Stimulated activated CD4-positive, alpha-beta T cell treated with anti-CD3 and anti-CD28 coated beads, TNF-alpha, amount 100 ng/mL, for 24 hours (primary cell): ENCODE results near the gene ACTL8.

Experiments used
- DNase-seq, 3 experiments: peaks; one replicate each; pipeline ENCODE4 v3.0.0-alpha.2; 2020; ENCODE audit warnings: low read depth in 3 of 3

Gene ACTL8

DNA sequence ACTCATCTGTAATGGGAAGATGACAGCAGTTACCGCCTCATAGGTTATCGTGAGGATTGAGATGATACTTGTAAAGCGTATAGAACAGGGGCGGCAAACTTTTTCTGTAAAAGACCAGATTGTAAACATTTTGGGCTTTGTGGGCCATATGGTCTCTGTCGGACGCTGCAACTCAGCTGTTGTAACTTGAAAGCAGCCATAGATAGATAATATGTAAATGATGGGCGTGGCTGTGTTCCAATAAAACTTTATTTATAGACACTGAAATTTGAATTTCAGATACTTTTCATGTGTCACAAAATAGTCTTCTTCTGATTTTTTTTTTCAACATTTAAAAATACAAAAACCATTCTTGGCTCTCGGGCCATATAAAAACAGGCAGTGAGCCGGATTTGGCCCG is 15.8 kb downstream of the ACTL8 start:
- DNase-seq: no peak

DNA sequence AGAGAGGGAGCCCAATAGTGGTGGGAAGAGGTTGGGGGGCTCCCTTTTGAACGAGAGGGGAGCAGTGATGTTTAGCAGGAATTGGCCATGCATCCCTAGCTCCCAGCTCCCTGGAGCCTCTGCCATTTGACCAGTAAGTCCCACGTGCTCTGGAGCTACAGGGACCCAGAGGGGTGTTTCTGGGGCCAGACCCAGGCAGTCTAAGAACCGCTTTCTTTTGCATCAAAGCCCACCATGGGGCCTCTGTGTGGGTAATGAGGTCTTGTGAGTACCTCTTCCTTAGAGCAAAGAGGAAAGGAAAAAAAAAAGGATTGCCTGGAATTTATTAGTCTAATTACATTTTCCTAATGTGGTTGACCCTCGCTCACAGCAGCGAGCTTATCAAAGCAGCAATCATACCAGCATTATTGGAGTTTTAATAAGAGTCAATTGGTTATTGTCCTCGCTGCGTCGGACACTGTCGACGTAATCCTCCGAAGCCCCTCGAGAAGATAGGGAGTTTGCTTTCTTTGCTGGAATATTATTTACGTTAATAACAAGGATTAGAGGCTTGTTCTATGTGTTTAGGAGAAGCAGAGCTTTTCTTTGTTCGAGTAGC is 17.6 kb downstream of the ACTL8 start:
- DNase-seq: no peak

DNA sequence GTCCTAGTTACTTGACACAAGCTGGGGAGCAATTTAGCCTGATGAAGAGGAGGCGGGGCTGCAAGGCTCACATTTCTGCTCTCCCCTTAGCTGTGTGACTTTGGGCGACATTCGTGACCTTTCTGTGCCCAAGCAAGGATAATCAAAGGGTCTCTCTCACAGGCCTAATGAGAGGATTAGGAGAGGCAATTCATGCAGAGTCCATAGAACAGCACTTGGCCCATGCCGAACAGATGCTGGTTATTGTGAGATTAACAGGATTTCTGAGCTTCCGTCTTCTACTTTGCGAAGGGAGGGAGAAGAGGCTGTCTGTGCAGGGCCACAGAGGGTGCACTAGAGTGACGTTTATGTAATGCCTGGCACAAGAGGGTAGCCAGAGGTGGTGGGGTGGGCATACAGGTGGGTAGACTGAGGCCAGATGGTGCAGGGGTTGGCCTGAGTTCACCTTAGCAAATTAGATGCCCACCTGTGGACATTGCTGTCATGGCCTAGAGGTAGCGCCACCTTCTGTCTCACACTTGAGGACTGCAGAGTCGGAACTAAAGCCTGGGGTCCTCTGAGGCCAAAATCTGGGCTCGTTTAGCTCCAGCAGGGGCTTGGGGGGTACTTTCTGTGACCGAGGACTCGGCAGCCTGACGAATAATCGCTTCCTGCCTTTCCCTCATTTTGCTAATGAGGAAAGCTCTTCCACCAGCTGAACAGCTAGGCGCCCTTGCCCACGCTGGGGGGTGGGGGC is 18.6 kb downstream of the ACTL8 start:
- no peak for DNase-seq

DNA sequence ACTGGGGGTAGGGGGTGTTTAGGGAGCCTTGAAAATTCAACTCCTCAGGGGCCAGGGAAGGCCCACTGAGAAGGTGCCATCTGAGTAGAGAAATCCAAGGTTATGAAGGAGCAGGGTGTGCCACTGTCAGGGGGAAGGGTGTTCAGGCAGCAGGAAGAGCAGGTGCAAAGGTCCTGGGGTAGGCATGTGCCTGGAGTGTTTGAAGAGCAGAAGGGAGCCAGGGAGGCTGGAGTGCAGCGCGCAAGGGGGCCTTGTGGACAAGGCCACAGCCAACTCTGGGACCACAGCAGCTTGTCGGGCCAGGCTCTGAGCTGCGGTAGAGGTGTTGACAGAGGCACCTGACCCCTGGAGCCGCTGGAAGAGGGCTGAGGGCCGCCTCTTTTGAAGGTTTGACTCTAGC is 19.3 kb downstream of the ACTL8 start:
- DNase-seq: no peak

DNA sequence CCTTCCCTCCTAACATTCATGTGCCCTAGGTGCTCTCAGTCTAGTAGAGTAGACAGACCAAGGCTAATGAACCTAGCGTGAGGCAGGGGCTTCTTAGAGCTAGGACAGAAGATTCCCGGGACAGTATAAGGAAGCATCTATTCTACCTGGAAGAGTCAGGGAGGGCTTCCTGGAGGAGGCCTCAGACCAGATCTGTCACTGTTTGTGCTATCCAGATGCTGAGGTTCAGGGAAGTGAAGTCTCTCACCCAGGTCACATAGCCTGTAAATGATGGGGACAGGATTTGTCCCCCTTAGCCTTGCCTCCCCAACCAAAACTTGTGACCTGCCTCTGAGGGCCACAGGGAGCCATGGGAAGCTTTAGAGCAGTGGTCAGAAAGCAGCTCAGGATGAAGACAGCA is 20.7 kb downstream of the ACTL8 start:
- DNase-seq: no peak

DNA sequence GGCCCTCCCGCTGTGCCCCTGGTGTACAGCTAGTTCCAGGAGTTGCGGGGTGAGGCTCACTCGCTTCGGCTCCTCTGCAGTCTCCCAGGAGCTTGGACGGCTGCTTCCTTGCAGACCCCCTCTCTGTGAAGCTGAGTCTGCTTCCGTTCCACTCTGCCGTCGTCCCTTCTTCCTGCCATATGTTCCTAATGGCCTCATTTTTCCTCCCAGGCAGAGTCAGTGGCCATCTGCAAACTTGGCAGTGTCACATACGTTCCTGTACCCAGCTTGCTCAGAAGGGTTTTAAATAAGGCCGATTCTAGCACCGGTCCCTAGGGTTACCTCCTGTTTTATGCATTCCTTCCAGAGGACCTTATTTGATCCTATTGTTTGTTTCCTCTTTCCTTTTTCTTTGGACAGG is 21.3 kb downstream of the ACTL8 start:
- no peak for DNase-seq

DNA sequence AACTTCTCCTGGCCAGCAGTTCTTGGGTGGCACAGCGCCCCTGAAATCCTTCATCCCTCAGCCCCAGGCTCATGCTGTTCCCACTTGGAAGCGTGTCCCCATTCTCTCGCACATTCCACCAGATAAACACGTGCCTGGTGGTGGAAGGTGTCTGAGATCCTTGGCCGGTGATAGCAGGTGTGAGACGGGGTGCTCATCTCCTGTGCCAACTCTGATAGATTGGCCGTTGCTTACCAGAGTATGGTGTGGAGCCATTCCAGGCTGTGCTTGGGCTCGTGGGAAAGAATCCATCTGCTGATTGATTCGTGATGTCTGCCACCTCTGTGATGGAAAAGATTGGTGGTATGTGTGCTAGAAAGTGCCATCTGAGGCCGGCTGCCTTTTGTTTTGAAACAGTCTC is 22.2 kb downstream of the ACTL8 start:
- no peak for DNase-seq

DNA sequence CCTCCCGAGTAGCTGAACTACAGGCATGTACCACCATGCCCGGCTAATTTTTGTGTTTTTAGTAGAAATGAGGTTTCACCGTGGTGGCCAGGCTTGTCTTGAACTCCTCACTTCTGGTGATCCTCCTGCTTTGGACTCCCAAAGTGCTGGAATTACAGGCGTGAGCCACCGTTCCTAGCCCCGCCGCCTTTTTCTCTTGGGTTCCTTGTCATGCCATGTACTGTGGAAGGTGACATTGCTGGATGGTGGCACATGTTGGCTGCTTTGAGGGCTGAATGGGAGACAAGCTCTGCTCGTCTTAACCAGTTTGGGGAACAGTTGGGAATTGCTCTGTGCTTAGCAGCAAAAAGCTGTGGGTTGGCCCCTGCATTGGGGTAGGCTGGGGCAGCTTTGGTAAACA is 22.7 kb downstream of the ACTL8 start:
- DNase-seq: no peak

DNA sequence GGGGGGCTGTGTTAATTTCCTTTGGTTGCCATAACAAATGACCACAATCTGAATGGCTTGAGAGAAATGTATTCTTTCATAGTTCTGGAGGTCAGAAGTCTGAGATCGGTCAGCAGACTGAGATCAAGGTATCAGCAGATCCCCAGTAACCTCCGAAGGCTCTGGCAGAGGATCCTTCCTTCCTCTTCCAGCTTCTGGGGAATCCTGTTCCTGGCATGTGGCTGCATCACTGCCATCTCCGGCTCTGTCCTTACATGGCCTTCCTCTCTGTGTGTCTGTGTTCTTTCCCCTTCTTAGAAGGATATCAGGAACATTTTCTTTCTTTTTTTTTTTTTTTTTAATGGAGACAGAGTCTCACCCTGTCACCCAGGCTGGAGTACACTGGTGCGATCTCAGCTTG is 25.8 kb downstream of the ACTL8 start:
- no peak for DNase-seq

DNA sequence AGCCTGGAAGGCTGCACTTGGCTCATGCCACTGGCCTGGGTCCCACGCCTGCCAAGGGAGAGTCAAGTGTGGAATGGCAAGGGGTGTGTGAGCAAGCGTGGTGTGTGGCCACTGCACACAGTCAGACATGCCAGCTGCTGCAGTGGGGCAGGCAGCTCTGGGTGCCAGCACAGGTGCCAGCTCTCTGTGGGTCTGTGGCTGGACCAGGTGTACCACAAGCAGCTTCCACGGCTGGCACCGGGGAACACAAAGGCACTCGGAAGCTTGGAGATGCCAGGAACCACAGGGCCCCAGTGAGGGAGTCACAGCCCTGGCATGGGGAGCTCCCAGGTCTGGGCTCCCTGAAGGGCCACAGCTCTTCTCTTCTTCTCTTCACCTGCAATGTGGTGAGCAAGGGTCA is 34.8 kb downstream of the ACTL8 start:
- DNase-seq: no peak

DNA sequence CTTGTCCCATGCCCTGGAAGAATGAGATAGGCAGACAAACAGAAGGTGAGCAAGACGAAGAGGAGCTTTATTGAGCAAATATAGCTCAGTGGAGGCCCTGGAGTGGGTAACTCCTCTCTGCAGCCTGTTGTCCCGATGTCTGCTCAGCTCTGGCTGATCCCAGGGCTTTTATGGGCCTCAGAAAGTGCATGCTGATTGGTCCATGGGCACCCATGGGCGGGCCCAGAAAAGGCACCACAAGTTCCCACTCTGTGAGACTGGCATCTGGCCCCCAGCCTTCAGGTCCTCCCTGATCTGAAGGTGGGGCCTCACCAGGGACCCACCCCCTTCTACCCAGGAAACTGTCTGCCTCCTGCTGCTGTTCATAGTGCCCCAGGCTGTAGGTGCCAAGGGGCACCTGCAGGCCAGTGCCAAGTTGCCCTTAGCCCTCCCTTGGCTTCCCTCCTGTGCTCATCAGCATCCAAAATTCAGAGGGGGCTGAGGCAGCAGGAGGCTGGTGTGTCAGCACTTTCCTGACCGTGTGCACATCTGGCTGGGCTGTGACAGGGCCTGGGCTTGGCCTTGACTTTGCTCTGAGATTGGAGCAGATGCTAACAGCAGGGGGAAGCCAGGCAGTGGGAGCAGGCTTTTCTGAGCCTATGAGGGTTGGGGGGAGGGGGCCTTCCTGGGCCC is 35.4 kb downstream of the ACTL8 start:
- DNase-seq: no peak

DNA sequence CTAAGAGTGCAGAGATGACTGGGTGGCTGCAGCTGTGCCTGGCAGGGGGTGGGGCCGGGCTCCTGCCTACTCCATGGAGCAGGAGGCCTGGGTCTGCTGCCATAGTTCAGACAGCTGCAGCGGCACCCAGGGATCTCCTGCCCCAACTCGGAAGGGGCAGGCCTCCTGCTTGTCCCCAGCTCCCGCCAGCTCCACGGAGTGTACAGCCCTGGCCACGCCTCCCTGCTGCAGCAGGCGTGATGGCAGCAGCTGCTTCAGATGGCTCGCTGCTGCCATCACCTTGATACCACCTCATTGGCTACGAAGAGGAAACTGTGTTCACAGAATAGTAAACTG is 35.9 kb downstream of the ACTL8 start:
- DNase-seq: no peak

DNA sequence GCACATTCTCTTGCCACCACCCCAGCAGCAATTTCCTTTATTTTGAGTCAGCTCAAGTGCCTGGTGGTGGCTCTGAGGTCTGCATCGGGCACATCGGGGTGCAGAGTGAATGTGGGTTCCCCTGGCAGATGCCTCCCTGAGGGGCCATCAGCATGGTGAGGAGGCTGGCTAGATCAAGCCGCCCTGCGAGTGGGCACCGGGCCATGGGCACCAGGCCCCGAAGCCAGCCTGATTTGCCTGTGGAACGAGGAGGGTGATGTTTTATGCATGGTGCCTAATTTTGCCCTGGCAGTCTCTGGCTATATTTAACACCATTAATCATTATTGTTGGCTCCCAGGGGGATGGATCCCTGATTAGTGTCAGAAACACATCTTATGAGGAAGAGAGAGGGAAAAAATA is 36.3 kb downstream of the ACTL8 start:
- no peak for DNase-seq

DNA sequence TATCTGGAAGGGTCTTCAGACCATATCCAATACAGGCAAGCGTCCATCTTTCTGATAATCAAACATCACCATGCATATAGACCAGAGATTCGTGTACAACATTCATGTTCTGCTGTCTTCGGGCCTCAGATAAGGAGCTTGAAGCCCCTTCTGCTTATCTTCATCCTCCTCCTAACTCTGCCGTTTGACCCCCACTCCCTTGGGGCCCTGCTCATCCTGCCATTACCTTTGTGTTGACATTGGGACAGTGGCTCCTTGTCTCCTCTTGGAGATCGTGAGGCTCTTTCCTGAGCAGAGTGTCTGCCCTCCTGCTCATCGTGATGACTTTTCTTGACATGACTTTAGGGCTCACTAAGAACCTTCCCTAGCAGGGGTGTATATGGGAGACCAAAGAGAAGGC is 37.3 kb downstream of the ACTL8 start:
- DNase-seq: no peak

DNA sequence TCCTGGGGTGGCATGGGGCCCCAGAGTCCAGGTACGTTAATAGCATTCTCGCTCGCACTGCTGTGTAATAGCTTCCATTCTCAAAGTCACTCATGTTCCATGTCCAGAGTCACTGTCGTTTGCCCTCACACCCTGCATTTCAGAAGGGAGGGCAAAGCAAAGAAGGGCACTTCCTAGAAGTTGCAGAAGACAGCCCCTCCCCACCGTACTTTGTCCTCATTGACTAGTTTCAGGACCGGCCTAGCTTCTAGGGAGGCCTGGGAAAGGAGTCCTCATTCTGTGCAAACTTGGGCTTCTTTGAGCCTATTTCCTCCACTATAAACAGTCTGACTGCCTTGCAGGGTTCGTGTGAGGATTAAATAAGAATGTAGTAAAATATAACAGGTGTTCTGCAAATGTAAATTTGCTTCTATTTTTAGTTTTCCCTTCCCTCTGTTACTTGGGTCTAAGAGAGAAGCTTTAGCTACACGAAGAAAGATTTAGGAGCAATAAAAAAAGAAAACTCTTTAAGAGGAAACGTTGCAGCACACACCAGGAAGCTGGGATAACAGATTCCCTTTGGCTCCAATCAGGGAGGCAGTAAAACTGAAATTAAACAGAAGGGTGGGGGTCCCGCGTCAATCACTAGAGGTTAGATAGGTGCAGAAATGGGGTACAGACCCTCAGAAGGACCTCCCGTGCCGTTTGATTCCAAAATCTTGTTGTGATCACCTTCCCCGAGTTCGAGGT is 40.1 kb downstream of the ACTL8 start:
- no peak for DNase-seq

DNA sequence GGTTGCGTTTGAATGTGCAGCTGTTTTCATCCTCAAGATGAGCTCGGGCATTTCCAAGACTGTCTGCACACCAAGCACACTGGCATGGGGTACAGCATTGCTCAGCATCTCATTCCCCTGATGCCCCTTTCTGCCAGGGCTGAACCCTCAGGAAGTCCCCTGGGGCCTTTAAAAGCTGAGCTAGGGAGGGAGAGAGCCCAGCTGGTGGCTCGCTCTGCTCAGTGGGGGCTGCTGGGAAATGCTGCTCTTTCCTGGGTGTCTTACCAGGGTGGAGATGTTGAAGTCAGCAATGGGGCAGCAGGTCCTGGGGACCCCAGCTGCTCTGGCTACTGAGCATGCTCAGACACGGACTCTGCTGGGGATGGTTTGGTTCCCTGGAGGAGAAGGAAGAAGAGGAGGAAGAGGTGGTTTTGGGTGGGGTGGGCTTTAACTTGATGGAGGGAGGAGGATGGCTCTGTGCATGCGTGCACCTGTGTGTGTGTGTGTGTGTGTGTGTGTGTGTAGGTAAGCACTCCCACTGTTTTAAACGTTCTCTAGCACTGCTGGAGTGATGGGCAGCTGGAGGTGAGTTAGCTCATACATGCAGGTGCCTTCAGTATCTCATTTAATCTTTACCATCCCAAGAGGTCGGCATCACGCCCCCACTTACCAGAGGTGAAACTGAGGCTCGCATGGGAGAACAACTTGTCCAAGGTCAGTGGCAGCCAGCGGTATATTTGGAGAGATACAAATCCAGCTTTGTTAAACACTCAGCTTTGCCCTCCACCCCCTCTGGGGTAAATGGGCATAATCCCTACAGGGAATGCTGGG is 40.9 kb downstream of the ACTL8 start:
- no peak for DNase-seq

DNA sequence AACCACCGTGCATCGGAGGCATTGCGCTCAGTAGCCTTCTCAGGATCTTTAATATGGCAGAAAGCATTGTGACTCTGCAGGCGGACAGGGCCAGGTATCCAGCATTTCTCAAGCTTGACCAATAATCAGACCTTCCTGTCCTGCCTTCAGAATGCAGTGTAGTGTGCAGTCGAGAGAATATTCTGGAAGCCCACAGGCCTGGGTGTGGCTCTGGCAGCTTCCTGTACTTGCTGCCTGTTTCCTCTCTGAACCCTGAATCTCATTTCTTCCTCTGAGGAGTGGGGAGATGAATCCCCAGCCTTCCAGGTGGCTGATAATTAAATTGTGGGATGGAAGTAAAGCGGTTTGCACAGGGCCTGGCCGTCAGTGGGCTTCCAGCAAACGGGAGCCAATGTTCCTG is 42.3 kb downstream of the ACTL8 start:
- DNase-seq: no peak

DNA sequence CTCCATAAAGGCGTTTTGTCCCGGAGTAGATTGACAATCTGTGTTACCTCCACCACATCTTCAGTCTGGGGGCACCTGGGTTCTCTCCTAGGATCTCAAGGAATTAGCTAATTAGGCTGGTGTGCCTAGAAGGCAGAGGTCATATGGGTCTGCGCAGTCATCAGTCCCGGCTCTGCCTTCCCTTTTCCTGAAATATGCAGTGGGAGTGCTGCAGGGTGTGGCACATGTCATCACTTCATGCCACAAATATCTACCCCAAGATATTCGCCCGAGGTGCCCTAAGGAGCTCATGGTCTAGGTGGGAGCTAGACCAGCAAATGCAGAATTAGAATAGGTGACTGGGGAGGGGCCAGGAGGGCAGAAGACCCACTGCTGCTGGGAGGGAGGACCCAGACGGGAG is 42.9 kb downstream of the ACTL8 start:
- no peak for DNase-seq

DNA sequence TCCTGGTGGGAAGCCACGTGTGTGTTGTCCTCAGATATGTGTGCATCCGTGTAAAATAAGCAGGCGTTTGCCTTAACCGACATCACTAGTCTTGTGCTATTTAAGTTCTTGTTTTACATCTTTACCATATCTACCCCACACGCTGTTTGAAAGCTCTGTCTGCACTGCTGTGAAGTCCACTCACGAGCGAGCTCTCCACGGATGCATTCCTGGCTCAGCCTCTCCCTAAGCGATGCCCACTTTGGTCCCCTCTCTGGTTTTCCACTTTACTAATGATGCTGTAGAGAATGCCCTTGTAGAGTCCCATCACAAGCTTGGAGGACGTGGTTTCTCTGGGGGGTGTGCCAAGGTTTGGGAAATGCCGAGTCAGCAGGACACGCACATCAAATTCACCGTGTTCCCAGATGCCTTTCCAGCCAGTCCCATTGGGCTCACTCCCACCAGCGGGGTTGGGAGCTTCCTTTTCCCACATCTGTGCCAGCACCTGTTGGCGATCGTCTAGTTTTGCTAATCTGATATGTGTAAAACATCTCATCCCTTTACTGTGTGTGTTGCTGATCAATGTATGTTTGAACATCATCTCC is 43.8 kb downstream of the ACTL8 start:
- DNase-seq: no peak

DNA sequence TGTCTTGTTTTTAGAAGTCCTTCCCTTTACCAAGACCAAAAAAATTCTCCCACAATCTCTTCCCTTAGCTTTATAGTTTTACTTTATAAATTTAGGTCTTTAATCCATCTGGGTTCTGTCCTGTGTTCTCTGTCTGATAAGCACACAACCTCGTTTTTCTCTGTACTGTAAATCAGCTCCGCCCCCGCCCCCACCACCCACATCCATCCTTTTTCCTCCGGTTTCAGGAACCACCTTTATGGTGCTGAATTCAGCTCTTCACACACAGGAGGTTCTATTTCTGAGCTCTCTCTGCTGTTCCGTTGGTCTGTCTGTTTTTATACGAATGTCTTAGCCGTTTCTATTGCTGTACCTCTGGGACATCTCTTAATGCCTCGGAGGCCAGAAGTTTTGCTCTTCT is 44.5 kb downstream of the ACTL8 start:
- DNase-seq: no peak

DNA sequence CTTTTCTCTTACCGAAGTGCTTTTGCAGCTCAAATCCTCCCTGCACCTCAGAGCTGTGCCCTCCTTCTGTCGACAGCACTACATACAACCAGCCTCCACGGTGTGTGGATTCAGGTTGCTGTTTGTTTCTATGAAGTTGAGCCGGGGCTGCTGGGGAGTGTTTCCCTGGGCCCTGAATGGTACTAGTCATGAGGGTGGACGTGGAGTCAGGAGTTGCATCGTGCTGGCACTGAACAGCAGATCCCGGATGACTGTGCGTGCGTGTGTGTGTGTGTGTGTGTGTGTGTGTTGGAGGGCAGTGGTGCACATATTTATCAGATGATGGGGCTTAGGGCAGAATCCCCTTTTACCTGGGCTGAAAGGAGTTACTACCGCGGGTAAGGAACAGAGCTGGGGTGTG is 47.0 kb downstream of the ACTL8 start:
- DNase-seq: no peak

DNA sequence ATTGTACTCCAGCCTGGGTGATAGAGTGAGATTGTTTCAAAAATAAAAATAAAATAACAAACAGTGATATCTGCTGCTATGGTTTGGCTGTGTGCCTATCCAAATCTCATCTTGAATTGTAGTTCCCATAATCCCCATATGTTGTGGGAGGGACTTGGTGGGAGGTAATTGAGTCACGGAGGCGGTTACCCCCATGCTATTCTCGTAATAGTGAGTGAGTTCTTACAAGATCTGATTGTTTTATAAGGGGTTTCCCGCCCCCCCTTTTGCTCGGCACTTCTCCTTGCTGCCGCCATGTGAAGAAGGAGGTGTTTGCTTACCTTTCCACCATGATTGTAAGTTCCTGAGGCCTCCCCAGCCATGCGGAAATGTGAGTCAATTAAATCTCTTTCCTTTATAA is 47.8 kb downstream of the ACTL8 start:
- DNase-seq: no peak
